ENCODE data around the gene EVPL.

- TF ChIP-seq CTCF (IDR thresholded peaks at IDR 0.05) (no peak), POLR2A (IDR thresholded peaks at IDR 0.05) (no peak), POLR2AphosphoS5 (IDR thresholded peaks at IDR 0.05) (no peak)
These were observed 27.0 kb upstream of the EVPL start for GRCh38 chr17:76054112-76054476.
